Hippocampal formation (tissue), 2 donors: ENCODE results near the gene DAPL1.
"Not testable (repeated sequence)": the region's sequence is repeated elsewhere in the genome, so short reads cannot be mapped to it uniquely, and the experiment has no call there.

Experiments used
- DNase-seq, 2 donors: peaks; one replicate each; lab custom pipeline; 2025; lab: John Stamatoyannopoulos, UW

DAPL1 gene

GRCh38 chr2:158822193-158822592 is 27.1 kb downstream of the DAPL1 start:
- DNase-seq: no peak

GRCh38 chr2:158823486-158824237 is 28.5 kb downstream of the DAPL1 start:
- DNase-seq: no peak

- DNase-seq: no peak
Observed at GRCh38 chr2:158825021-158825420, 29.9 kb downstream of the DAPL1 start.

GRCh38 chr2:158826965-158827364 is 31.8 kb downstream of the DAPL1 start:
- DNase-seq: no peak

GRCh38 chr2:158828378-158829164 is 33.5 kb downstream of the DAPL1 start:
- no peak for DNase-seq

GRCh38 chr2:158829167-158829566 is 34.0 kb downstream of the DAPL1 start:
- DNase-seq: no peak

- DNase-seq: no peak
Observed at GRCh38 chr2:158830201-158830600, 35.1 kb downstream of the DAPL1 start.

GRCh38 chr2:158835431-158835830 is 40.3 kb downstream of the DAPL1 start:
- DNase-seq: no peak

GRCh38 chr2:158837645-158838044 is 42.5 kb downstream of the DAPL1 start:
- DNase-seq: no peak

- no peak for DNase-seq
Observed at GRCh38 chr2:158841850-158842249, 46.7 kb downstream of the DAPL1 start.

GRCh38 chr2:158845444-158845843 is 50.3 kb downstream of the DAPL1 start:
- no peak for DNase-seq

GRCh38 chr2:158845859-158846258 is 50.7 kb downstream of the DAPL1 start:
- no peak for DNase-seq

- DNase-seq: not testable (repeated sequence)
Observed at GRCh38 chr2:158847526-158847925, 52.4 kb downstream of the DAPL1 start.

- DNase-seq: not testable (repeated sequence)
Observed at GRCh38 chr2:158848031-158848970, 53.2 kb downstream of the DAPL1 start.

GRCh38 chr2:158860179-158860578 is 65.1 kb downstream of the DAPL1 start:
- DNase-seq: not testable (repeated sequence)

- not testable (repeated sequence) for DNase-seq
Observed at GRCh38 chr2:158861626-158862025, 66.5 kb downstream of the DAPL1 start.

- DNase-seq: not testable (repeated sequence)
Observed at GRCh38 chr2:158865469-158865868, 70.4 kb downstream of the DAPL1 start.
